Suppressor macrophage treated with lipopolysaccharide for 1 hour (primary cell): ENCODE measurements around the gene COL3A1.

Experiments used
- DNase-seq, 3 donors: peaks; one replicate each; pipeline ENCODE4 v3.0.0-alpha.2; 2020 to 2022

The COL3A1 gene

GRCh38 chr2:188976545-188977268, 2.5 kb downstream of the COL3A1 start:
- no peak for DNase-seq

- DNase-seq = no peak
Observed at GRCh38 chr2:188977317-188977716, 3.1 kb downstream of the COL3A1 start.

- peak in 2 of 3 donors; percentile 2 to 10 for DNase-seq
Observed at GRCh38 chr2:188978291-188979081, 4.3 kb downstream of the COL3A1 start.

- no peak for DNase-seq
Observed at GRCh38 chr2:188979187-188980114, 5.3 kb downstream of the COL3A1 start.

GRCh38 chr2:188983427-188984064, 9.4 kb downstream of the COL3A1 start:
- DNase-seq = no peak

- no peak for DNase-seq
Observed at GRCh38 chr2:188984065-188984491, 9.9 kb downstream of the COL3A1 start.

- DNase-seq = no peak
Observed at GRCh38 chr2:188984680-188985079, 10.5 kb downstream of the COL3A1 start.

- no peak for DNase-seq
Observed at GRCh38 chr2:188986839-188987238, 12.7 kb downstream of the COL3A1 start.

- DNase-seq = no peak
Observed at GRCh38 chr2:188993247-188993646, 19.1 kb downstream of the COL3A1 start.

GRCh38 chr2:188997263-188997662, 23.1 kb downstream of the COL3A1 start:
- no peak for DNase-seq

- no peak for DNase-seq
Observed at GRCh38 chr2:189000221-189000620, 26.0 kb downstream of the COL3A1 start.

GRCh38 chr2:189002079-189002478, 27.9 kb downstream of the COL3A1 start:
- no peak for DNase-seq

GRCh38 chr2:189008555-189009262, 34.5 kb downstream of the COL3A1 start:
- DNase-seq = no peak

- DNase-seq = no peak
Observed at GRCh38 chr2:189010536-189010935, 36.4 kb downstream of the COL3A1 start.

GRCh38 chr2:189012351-189012750, 38.2 kb downstream of the COL3A1 start:
- DNase-seq = no peak

- DNase-seq = no peak
Observed at GRCh38 chr2:189013031-189013430, 38.9 kb downstream of the COL3A1 start.

- no peak for DNase-seq
Observed at GRCh38 chr2:189013671-189014448, 39.7 kb downstream of the COL3A1 start.

- no peak for DNase-seq
Observed at GRCh38 chr2:189014449-189015138, 40.4 kb downstream of the COL3A1 start.

- DNase-seq = no peak
Observed at GRCh38 chr2:189015359-189015758, 41.2 kb downstream of the COL3A1 start.

GRCh38 chr2:189016311-189016861, 42.2 kb downstream of the COL3A1 start:
- no peak for DNase-seq
